Fibroblast of gingiva (primary cell): Measurements from ENCODE around the gene PAAF1.

ENCODE experiments used
- DNase-seq: peaks from one replicate; pipeline ENCODE4 v3.0.0-alpha.2; 2011; ENCODE audit warnings: low read depth

The PAAF1 gene

DNA sequence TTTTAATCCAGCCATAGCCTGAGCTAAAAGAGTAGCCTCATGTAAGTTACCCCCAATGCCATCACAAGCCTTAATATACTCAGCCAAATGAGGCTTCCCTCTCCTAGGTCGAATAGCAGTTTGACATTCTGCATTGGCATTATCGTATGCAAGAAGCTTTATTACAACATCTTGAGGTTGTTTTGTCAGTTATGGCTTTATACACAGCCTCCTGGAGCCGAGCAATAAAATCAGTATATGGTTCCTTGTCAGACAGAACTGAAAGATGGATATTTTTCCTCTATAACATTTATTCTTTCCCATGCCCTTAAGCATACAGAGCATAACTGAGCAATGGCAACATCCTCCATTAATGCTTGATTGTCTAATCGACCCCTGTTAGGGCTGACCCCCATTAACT lies 68.6 kb downstream of the PAAF1 start:
- no peak for DNase-seq

DNA sequence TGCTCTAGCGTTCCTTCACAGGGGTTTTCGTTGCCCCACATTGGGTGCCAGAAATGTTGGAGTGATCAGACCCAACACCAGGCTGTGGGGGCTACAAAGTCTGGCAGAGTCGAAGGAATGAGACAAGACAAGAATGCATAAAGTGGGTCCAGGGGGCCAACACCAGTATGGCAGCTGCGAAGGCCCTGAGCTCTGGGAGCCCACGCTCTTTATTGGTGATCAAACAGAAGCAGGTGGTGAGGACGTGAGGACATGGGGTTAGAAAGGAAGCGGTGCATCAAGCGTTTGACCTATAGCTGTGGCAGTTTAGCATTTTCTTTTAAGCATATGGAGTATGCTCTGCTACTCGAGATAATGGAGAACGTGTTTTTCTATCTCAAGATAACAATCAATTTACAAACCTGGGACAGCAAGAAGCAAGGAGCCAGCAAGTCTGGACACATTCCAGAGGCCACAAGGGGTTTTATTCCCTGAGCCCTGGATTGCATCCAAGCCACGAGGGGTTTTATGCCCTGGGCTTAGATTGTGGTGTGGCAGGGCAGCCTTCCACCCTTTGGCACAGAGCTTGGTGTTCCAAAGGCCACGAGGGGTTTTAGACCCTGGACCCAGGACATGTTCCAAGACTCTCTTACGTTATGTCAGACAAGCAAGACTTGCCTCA lies 70.1 kb downstream of the PAAF1 start:
- no peak for DNase-seq

DNA sequence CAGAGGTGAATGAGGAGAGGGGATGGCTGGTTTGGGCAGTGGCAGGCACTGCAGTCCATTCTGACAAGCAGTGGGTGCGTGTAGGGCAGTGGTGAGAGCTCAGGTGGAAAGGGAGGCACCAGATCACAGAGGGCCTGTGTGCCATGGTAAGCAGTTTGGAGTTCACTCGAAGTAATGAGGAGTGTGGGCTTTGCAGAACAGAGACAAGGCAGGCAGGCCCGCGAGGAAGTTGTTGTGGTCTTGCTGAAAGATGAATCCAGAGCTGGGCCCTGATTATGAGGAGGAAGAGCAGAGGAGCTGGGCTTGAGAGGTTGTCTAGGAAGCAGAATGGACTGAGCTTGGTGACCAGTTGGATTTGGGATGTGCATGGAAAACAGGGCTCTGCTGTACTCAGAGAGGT lies 72.4 kb downstream of the PAAF1 start:
- DNase-seq = no peak

DNA sequence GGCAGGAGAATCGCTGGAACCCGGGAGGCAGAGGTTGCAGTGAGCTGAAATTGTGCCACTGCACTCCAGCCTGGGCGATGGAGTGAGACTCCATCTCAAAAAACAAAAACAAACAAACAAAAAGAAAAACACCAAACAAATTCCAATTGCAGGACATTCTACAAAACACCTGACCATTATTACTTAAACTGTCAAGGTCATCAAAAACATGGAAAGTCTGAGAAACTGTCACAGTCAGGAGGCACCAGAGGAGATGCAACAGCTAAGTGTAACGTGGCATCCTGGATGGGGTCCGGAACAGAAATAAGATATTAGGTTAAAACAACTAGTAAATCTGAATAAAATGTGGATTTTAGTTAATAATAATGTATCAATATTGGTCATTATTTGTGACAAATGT lies 73.1 kb downstream of the PAAF1 start:
- DNase-seq = no peak

DNA sequence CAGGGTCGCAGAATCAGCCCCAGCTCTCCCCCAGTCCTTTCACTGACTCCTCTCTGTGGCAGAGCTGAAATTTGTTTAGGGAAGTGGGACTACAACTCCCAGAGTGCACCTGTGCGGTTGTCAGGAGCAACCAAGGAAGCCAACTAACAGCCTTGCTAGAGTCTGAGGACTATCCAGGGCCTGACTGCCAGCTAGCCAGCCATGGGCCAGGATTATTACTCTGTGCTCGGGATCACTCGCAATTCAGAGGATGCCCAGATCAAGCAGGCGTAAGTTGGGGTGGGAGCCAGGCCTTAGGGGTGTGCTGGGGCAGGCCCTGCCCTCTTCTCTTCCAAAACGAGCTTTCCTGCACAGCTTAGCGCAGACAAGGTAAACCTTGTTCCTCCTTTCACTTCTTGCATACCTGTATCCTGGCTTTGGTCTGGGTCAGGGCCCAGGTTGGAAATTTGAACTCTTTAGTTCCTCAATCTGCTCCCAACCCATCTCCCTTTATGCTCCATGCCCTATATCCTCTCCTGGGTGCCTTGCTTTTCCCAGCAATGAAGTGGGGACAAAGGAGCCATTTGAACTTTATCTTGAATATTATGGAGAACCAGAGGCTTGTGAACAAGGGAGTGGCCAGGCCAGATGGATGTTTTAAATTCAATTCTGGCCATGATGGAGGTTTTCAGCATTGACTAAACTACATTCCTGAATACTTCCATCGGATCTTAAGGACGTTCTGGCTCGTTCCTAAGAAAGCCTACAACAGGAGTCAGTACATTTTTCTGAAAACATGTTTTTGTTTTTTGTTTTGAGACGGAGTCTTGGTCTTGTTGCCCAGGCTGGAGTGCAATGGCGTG lies 74.3 kb downstream of the PAAF1 start, which contains the start of gene DNAJB13:
Gene DNAJB13, plus strand, starts transcription at position 158 of the 842 bp plus-strand sequence. Its CDS starts 44 bp downstream, at position 202.
- no peak for DNase-seq

DNA sequence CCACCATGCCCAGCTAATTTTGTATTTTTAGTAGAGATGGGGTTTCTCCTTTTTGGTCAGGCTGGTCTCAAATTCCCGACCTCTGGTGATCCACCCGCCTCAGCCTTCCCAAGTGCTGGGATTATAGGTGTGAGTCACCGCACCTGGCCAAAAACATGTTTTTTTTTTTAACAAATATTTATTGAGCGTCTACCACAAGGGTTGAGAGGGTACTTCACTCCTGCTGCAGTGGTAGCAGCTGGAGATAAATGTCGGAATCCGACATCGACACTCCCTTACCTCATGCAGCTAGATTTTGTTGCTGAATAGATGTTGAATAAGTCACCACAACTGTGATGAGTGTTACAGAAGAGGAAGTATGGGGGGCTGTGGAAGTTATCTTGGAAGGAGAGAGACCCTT lies 75.0 kb downstream of the PAAF1 start:
- no peak for DNase-seq

DNA sequence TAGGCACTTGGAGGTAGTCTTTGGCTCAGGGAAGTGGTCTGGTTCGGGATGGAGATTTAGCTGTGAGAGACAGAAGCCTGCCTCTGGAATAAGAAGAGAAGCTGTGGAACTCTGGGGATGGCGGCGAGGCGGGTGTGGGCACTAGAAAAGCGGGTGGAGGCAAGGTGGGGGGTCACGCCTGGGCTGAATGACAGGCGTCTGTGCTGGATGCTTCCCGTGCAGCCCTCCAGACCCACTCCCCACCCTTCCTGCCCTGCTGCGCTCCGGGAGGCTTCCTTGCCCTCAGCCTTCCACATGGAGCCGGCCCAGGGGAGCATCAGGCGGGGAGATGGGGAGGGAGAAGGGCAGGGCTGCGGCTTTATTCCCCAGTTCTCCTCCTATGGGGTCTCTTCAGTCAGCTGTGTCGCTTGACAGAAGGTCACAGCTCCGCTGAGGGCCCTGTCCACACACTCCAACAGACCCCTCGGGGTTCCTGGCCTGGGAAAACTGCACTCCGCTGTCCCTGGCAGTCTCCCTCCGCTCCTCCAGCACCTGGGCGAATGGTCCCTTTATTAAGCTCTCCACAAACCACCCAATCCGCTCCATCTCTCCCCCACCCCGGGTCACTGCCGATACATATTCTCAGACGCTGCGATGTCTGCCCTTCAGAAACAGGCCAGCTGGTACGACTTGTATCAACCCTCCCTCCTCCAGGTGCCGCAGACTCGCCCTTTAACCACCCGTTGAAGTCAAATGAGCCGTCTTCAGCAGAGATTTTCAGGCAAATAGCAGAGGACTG lies 80.3 kb downstream of the PAAF1 start:
- DNase-seq = no peak

DNA sequence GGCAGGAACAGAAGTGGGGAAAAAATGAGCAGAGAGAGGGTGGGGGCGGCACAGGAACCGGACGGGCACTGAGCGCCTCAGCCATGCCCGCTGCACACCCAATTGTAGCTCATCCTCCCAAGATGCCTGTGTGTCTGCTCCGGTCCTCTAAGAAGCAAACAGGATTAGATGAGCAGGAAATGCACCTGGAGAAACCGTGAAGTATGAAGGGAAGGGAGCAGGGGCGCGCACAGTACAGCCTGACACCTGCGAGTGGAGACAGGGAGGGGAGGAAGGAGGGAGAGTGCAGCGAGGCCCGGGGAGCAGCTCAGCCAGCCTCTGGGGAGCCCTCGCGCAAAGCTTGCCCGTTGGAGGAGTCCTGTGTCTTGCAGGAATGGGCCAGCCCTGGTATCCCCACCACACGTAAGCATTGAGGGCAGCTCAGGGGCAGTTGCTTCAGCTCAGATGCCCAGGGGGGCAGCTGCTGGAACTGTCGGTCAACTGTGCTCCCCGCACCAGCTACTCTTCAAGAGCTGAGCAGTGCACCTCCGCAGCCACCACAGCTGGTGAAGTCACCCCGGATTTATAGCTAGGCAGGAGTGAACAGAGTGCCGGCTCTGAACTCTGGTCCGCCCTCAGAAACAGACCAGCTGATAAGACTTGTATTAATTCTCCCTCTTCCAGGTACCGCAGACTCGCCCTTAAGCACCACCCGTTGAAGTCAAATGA lies 81.0 kb downstream of the PAAF1 start:
- DNase-seq = no peak

DNA sequence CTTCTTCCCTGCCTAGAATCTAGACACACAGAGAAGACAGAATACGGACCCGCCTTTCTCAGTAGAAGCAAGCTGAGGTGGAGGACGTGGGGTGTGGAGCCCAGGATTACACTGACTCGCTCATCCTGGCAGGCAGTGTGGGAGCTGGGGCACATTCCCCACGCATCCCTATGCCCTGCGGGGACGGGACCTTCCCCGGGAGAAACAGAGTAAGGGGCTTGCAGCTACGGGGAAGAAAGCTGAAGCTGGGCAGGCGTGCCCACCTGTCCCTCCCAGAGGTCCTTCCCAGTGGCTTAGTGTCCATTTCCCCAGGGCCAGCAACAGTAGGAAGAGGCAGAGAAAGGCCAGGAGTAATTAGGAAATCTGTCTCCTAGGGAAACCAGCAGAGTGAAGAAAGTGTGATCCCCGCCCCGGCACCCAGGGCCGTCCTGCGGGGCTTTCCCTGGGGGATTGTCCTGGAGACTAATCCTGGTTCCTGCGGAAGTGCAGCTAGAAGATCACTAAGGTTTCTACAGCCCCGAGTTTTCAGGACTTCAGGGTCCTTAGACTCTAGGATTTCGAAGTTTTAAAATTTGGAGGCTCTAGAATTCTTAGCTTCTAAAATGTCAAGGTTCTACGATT lies 81.8 kb downstream of the PAAF1 start:
- DNase-seq = no peak

DNA sequence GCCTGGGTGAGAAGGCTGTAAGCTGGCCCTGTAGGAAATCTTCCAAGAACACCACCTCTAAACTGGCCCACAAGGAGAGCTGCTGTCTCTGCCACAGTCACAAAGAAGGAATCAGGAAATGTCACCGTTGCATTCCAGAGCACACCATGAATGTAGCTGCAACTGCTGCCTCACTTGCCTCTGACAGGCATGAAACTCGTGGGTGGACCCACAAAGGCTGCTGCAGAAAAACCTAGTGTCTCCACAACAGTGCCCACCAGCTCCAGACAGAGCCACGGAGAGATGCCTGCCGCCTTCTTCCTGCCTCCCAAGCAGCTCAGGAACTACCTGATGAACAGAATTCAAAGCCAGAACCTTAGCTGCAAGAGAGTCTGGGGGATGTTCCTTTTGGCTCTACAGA lies 84.5 kb downstream of the PAAF1 start:
- DNase-seq = no peak

DNA sequence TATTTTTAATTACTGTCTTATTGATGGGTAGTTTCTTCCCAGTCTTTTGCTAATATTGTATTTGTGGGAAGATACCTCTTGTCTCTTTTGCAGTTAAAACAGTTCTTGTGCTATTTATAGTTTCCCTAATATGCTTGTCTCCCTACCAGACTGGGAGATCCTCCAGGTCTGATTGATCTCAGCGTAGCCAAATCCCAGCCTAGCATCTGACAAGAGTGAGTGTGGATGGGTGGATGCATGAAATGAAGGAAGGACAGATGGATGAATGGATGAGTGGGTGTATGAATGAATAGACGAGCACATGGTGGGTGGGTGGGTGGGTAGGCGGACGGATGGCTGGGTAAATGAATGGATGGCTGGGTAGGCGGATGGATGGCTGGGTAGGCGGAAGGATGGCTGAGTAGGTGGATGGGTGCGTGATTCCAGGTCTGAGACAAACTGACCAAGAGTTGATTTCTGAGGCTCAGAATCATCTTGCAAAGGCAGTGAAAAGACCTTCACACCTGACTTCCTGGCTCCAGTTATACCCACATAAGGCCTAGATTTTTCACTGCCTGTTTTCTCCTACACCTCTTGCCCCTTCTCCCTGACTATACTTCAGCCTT lies 85.4 kb downstream of the PAAF1 start:
- no peak for DNase-seq

DNA sequence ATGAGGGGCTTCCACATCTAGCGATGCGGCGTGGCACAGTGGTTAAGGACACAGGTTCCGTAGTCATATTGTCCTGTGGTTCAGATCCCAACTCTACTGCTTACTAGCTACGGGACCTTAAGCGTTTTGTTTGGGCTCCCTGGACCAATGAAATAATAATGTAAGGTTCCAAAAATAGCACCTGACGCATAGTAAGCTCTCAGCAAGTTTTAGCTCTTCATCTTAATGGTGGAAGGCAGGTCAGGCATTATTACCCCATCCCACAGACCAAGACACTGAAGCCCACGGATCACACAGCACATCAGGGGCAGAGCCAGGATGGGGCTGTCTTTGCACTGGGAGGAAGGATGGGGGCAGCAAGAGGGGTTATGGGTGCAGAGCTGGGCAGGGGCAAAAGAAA lies 87.1 kb downstream of the PAAF1 start:
- no peak for DNase-seq

DNA sequence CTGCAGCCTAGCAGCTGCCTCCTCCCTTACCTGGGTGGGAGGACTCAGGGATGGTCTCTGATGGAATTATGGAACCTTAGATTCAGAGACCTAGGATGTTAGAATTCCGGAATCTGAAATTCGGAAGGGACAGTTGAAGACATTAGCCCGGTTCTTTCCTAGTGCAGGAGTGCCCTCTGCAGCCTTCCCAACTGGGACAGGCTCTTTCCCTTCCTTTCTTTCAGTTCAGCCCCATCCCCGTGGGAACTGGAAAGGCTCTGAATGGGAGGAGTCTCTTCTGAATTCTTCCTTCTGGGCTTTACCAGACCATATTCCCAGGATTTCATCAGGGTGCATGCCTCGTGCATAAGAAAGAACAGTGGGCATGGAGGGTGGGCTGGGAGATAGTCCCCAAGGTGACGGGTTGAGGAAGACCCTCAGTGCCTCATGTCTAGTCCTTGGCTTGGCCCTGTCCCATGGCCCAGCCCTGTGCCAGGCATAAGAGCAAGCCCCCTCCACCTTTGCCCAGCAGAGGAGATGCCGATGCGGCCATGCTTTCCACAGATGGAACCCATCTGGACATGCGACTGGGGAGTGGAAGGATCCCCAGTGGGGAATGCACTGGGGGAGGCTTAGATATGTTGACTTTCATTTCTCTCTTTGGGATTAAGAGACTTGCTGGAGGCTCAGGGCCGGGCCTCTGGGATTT lies 88.4 kb downstream of the PAAF1 start:
- DNase-seq = no peak

DNA sequence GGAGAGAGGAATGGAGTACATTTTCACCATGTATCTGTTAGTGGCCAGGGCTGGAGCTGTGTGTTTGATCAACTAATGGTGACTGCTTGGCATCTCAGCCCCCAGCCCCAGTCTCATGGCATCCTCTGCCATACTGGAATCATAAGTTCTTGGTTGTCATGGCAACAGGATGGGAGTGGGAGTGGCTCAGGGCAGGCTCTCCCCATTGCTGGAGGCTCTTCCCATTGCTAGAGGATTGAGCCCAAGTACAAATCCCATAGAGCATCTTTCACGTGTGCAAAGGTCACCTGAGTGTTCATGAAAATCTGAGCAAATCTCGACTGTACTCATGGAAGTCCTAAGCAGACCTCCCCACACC lies 88.9 kb downstream of the PAAF1 start:
- DNase-seq = no peak

DNA sequence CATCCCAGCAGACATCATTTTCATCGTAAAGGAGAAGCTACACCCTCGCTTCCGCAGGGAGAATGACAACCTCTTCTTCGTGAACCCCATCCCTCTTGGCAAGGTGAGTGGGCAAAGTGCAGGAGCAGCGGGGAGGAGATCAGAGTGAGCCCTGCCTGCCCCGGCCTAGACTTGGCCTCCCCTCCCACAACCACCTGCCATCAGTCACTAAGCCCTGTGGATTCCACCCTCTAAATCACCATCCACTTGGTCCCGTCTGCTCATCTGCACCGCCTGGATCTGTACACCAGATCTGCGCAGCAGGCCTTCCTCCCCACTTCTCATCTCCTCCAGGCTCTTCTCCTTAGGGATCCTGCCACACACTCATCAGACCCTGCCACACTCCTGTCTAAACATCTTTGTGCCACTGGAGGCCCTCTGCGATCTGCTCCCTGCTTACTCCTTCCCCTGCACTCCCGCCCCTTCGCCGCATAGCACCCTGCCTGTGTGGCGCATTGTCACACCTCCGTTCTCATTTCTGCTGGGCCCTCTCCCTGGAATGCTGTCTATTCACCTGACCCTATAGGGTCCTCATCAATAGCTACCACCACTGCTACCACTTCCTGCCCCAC lies 91.7 kb downstream of the PAAF1 start:
- no peak for DNase-seq

DNA sequence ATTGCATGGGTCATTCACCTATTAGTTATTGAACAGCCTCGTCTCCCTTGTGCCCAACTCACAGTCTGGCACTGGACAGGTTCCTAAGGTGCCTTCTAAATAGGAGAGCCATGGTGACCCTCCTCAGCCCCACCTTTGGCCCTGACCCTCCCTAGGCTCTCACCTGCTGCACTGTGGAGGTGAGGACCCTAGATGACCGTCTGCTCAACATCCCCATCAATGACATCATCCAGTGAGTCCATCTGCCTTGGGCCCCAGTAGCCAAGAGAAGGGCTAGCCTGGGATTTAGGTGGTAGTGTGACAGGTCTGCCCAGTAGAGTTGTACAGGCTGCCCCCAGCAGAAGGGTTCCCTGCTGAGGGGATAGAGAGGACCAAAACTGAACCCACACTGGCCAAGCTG lies 92.3 kb downstream of the PAAF1 start:
- DNase-seq = no peak

DNA sequence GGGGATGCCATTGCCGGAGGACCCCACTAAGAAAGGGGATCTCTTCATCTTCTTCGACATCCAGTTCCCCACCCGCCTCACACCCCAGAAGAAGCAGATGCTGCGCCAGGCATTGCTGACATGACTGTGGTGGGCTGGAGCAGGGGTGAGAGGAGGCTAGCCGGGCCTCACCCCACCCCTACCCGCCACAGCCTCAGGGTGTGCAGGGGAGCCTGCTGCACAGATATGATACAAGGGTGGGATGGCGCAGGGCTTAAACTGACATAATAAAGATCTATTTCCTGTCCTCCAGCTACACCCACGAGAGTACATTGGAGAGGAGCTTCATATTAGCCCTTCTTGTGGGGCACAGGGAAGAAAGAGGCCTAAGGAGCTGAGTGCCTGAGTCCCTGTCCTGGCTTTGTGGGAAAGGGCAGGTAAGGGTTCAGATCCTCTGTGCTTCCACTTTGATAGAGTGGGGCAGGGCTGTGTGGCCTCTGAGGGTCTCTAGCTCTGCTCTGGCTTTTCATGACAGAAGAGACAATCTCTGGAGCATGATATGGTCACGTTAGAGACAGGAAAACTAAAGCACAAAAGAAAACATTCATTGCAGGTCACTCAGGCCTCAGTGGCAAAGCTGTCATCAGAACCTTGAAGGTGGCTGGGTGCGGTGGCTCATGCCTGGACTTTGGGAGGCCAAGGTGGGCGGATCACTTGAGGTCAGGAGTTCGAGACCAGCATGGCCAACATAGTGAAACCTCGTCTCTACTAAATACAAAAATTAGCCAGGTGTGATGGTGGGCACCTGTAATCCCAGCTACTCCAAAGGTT lies 93.4 kb downstream of the PAAF1 start:
- no peak for DNase-seq

DNA sequence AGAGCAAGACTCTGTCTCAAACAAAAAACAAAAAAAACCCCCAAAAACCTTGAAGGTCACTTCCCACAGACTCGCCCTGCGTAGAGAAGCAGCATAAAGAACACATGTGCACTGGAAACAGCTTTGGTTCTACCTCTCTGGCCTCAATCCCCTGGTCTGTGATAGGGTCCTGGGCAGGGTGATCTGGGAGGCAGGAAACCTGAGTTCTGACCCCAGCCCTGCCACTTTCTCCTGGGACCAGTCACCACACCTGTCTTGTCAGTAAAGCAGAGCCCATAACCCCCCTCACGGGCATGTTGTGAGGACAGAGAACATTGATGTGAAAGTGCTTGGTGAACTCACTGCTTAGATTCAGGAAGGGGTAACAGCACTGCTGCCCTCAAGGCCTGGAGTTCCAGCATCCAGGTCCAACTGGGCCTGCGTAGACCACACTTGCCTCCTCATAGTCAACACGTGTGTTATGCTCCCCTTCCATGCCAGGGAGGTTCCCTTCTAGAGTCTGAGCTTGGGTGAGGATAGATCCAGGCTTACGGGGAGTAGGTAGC lies 94.4 kb downstream of the PAAF1 start:
- no peak for DNase-seq

DNA sequence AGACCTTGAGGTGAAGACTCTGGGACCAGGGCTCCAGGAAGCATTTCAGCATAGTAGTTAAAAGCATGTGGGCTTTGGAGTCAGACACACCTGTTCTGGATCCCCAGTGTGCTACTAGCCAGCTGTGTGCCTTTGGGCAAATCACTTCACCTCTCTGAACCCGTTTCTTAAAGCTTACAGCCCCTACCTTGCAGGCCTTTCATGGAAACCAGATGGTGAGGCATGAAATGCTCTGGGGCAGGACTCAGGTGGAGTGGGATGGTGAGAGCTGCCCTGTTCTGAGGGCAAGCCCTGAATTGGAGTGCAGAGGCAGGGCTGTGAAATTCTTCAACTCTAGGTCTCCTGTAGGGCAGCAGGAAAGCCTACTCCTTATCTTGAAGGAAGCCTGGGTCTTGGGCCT lies 95.4 kb downstream of the PAAF1 start:
- no peak for DNase-seq
